ENCODE data around the gene VWDE. TPM values are rescaled to one million over a fixed set of nuclear protein-coding genes. Genes with fewer than 3 reads are reported as not detected.

The VWDE gene
- polyA plus RNA-seq, 3 donors, result not detected

GRCh38 chr7:12369072-12369471 is 34.6 kb downstream of the VWDE start:
- Mint-ChIP-seq H3K27me3 (ENCODE audit: low read depth in 3 of 3) (no peaks in the 10 kb centered on the region), H3K36me3 (no peaks in the 10 kb centered on the region), H3K4me1 (no peaks in the 10 kb centered on the region), H3K9me3 (peaks cover 0 to 1% (median 0%) of the 10 kb centered on the region in 7 donors), H3K4me3 (no peak overlapping the region), H3K27ac (no peak overlapping the region)
- Histone ChIP-seq H3K36me3 (replicated peaks in 1 of 2; ENCODE audit: control insufficient read depth in 1 of 2, insufficient read depth in 2 of 2, low read length in 2 of 2) (no peaks in the 10 kb centered on the region), H3K4me1 (ENCODE audit: control insufficient read depth in 1 of 2, insufficient read depth in 2 of 2, low read length in 2 of 2) (no peaks in the 10 kb centered on the region), H3K9me3 (replicated peaks in 1 of 2; ENCODE audit: control insufficient read depth in 1 of 2, insufficient read depth in 1 of 2, low read length in 2 of 2) (no peaks in the 10 kb centered on the region), H3K27ac (ENCODE audit: low read depth in 1 of 2, low read length in 2 of 2) (no peak overlapping the region), H3K4me3 (replicated peaks in 1 of 3; ENCODE audit: low read depth in 2 of 3, low read length in 3 of 3) (no peak overlapping the region), H3K27me3 (ENCODE audit: control insufficient read depth in 2 of 2, insufficient read depth in 2 of 2, low read length in 2 of 2) (no peaks in the 10 kb centered on the region), H4K20me1 (ENCODE audit: insufficient read depth, low read length) (no peaks in the 10 kb centered on the region), H3K9ac (ENCODE audit: insufficient read depth, low read length, poor library complexity, severe bottlenecking) (no peak overlapping the region), H3K4me2 (replicated peaks; ENCODE audit: extremely low read depth, low read length, poor library complexity, severe bottlenecking) (no peak overlapping the region), H3K79me2 (ENCODE audit: insufficient read depth, low read length) (no peaks in the 10 kb centered on the region), H2AFZ (ENCODE audit: insufficient read depth, low read depth, low read length, poor library complexity, severe bottlenecking) (no peak overlapping the region)
- TF ChIP-seq, protein P1, sequence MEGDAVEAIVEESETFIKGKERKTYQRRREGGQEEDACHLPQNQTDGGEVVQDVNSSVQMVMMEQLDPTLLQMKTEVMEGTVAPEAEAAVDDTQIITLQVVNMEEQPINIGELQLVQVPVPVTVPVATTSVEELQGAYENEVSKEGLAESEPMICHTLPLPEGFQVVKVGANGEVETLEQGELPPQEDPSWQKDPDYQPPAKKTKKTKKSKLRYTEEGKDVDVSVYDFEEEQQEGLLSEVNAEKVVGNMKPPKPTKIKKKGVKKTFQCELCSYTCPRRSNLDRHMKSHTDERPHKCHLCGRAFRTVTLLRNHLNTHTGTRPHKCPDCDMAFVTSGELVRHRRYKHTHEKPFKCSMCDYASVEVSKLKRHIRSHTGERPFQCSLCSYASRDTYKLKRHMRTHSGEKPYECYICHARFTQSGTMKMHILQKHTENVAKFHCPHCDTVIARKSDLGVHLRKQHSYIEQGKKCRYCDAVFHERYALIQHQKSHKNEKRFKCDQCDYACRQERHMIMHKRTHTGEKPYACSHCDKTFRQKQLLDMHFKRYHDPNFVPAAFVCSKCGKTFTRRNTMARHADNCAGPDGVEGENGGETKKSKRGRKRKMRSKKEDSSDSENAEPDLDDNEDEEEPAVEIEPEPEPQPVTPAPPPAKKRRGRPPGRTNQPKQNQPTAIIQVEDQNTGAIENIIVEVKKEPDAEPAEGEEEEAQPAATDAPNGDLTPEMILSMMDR (IDR thresholded peaks at IDR 0.05), result no peak
- intact Hi-C loops (cut with micrococcal nuclease), result no loop called here
- no peak for DNase-seq

GRCh38 chr7:12360948-12361347 is 42.7 kb downstream of the VWDE start:
- Histone ChIP-seq H3K27me3 (ENCODE audit: control insufficient read depth in 2 of 2, insufficient read depth in 2 of 2, low read length in 2 of 2) (no peaks in the 10 kb centered on the region), H2AFZ (ENCODE audit: insufficient read depth, low read depth, low read length, poor library complexity, severe bottlenecking) (no peak overlapping the region), H4K20me1 (ENCODE audit: insufficient read depth, low read length) (no peaks in the 10 kb centered on the region), H3K27ac (ENCODE audit: low read depth in 1 of 2, low read length in 2 of 2) (no peak overlapping the region), H3K4me3 (replicated peaks in 1 of 3; ENCODE audit: low read depth in 2 of 3, low read length in 3 of 3) (no peak overlapping the region), H3K9me3 (replicated peaks in 1 of 2; ENCODE audit: control insufficient read depth in 1 of 2, insufficient read depth in 1 of 2, low read length in 2 of 2) (no peaks in the 10 kb centered on the region), H3K9ac (ENCODE audit: insufficient read depth, low read length, poor library complexity, severe bottlenecking) (no peak overlapping the region), H3K4me1 (ENCODE audit: control insufficient read depth in 1 of 2, insufficient read depth in 2 of 2, low read length in 2 of 2) (no peaks in the 10 kb centered on the region), H3K36me3 (replicated peaks in 1 of 2; ENCODE audit: control insufficient read depth in 1 of 2, insufficient read depth in 2 of 2, low read length in 2 of 2) (no peaks in the 10 kb centered on the region), H3K4me2 (replicated peaks; ENCODE audit: extremely low read depth, low read length, poor library complexity, severe bottlenecking) (no peak overlapping the region), H3K79me2 (ENCODE audit: insufficient read depth, low read length) (no peaks in the 10 kb centered on the region)
- no CpG with 5 or more reads among the region's 2 CpGs for WGBS (ENCODE audit: insufficient coverage)
- Mint-ChIP-seq H3K27me3 (ENCODE audit: low read depth in 3 of 3) (no peaks in the 10 kb centered on the region), H3K36me3 (no peaks in the 10 kb centered on the region), H3K9me3 (peaks cover 0 to 2% (median 0%) of the 10 kb centered on the region in 7 donors), H3K4me3 (no peak overlapping the region), H3K27ac (no peak overlapping the region), H3K4me1 (no peaks in the 10 kb centered on the region)
- no peak for DNase-seq
- intact Hi-C loops (cut with micrococcal nuclease), result no loop called here
- TF ChIP-seq, protein P1 (IDR thresholded peaks at IDR 0.05), result no peak
